ENCODE results near the gene ATP2A2. TPM values are rescaled to one million over a fixed set of nuclear protein-coding genes. Genes with fewer than 3 reads are reported as not detected.

Gene ATP2A2
- total RNA-seq, 1 experiment from 2014 or later = 174 TPM

DNA sequence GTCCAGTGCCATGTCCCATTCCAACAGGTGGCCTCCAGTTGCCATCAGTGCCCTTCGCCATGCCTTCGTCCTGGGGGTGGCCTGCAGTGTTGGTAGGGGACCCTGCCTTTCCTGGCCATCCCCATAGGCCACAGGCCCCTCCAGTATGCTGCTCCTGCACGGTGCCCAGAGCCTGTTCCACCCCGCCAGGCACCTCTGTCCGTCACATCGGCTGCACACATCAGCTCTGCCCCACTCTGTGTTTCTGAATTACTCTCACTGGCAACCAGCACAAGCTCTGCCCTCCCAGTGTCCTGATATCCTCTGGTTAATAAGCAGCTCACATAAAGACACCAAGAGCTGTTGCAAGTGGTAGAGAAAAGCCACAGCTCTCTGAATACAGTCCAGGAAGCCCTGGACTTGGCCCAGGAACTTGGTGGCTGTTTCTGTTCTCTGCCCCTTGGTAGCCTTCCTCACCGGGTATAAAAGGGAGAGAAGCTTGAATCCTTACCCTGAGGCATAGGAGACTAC lies 31.3 kb upstream of the ATP2A2 start:
- no peak for ATAC-seq
- H2AFZ ChIP-seq (ENCODE audit: low read length) = no peak overlapping the region
- no peaks in the 10 kb centered on the region for H3K9me3 ChIP-seq (ENCODE audit: low read length)
- no TSS peak for BruUV-seq (replicated peaks)
- H4K20me1 ChIP-seq (ENCODE audit: low read length) = no peaks in the 10 kb centered on the region
- TF ChIP-seq EZH2 (IDR thresholded peaks at IDR 0.05; ENCODE audit: low read length, unreplicated experiment) = no peak
- no peak for TF ChIP-seq EZH2phosphoT487 (IDR thresholded peaks at IDR 0.05; ENCODE audit: borderline replicate concordance, low read length)
- TF ChIP-seq, protein P1, sequence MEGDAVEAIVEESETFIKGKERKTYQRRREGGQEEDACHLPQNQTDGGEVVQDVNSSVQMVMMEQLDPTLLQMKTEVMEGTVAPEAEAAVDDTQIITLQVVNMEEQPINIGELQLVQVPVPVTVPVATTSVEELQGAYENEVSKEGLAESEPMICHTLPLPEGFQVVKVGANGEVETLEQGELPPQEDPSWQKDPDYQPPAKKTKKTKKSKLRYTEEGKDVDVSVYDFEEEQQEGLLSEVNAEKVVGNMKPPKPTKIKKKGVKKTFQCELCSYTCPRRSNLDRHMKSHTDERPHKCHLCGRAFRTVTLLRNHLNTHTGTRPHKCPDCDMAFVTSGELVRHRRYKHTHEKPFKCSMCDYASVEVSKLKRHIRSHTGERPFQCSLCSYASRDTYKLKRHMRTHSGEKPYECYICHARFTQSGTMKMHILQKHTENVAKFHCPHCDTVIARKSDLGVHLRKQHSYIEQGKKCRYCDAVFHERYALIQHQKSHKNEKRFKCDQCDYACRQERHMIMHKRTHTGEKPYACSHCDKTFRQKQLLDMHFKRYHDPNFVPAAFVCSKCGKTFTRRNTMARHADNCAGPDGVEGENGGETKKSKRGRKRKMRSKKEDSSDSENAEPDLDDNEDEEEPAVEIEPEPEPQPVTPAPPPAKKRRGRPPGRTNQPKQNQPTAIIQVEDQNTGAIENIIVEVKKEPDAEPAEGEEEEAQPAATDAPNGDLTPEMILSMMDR (conservative IDR thresholded peaks at IDR 0.05; ENCODE audit: low read depth, low read length) = no peak
- H3K9me2 ChIP-seq (replicated peaks; ENCODE audit: low read length) = no peaks in the 10 kb centered on the region
- H3F3A ChIP-seq (ENCODE audit: low read length, unreplicated experiment) = no peaks in the 10 kb centered on the region
- H3K27me3 ChIP-seq (ENCODE audit: low read length) = no peaks in the 10 kb centered on the region
- no peaks in the 10 kb centered on the region for H3K36me3 ChIP-seq (ENCODE audit: low read depth, low read length)
- no peak overlapping the region for H3K4me2 ChIP-seq (ENCODE audit: low read length)
- intact Hi-C loops (cut with micrococcal nuclease) = no loop called here
- H3K4me3 ChIP-seq (ENCODE audit: low read length) = no peak overlapping the region
- DNase-seq = no peak
- H3K27ac ChIP-seq (ENCODE audit: low read length) = no peak overlapping the region
- H3K4me1 ChIP-seq (ENCODE audit: insufficient read depth, low read length) = peaks cover 36% of the 10 kb centered on the region
- ChIA-PET POLR2A (ENCODE audit: unreplicated experiment) (interaction anchor here (1.1 kb wide), 1 partner anchor 31 kb away, joined by 3 read pairs; no protein-coding TSS in a partner anchor), CTCF (no interaction called here)
- no peaks in the 10 kb centered on the region for H3K79me2 ChIP-seq (ENCODE audit: low read length)
- H3K9ac ChIP-seq (ENCODE audit: low read length) = no peak overlapping the region

DNA sequence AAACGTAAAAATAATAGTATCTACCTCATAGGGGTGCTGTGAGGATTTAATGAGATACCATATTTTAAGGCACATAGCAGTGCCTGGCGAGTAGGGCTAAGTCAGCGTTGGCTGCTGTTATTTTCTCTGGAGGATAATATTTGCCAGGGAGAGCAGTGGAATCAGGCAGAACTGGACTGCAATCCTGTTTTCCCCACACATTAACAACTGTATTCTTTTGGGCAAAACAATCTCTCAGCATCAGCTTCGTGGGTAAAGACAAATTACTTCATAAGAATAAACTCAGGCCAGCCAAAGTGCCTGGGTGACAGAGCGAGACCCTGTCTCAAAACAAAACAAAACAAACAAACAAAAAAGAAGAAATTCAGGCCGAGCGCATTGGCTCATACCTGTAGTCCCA lies 29.7 kb upstream of the ATP2A2 start:
- no peaks in the 10 kb centered on the region for H4K20me1 ChIP-seq (ENCODE audit: low read length)
- BruUV-seq (replicated peaks) = no TSS peak
- CTCF ChIA-PET = no interaction called here

DNA sequence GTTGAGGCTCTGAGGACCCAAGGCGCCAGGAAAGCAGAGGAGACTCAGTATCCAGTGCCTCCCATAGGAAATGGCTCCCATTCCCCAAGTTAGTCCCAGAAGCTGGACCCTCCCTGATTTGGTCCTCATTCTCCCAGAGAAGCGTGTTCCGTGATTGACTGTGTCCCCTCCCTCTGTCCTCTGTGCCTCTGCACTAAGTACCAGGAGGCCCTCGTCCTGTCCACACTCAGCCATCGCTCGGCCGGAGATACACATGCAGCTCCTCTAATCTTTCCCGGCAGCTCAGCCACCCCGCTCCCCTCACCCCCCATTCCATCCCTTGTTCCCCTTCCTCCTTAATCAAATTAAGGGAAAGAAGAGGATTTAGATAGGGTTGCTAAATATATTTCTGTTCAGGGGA lies 28.3 kb upstream of the ATP2A2 start:
- no peaks in the 10 kb centered on the region for H3F3A ChIP-seq (ENCODE audit: low read length, unreplicated experiment)
- no peaks in the 10 kb centered on the region for H3K9me2 ChIP-seq (replicated peaks; ENCODE audit: low read length)
- intact Hi-C loops (cut with micrococcal nuclease) = no loop called here
- TF ChIP-seq EZH2phosphoT487 (IDR thresholded peaks at IDR 0.05; ENCODE audit: borderline replicate concordance, low read length) (no peak), EZH2 (IDR thresholded peaks at IDR 0.05; ENCODE audit: low read length, unreplicated experiment) (no peak)
- TF ChIP-seq, protein P1 (conservative IDR thresholded peaks at IDR 0.05; ENCODE audit: low read depth, low read length) = no peak
- DNase-seq (no peak), ATAC-seq (no peak)
- no peaks in the 10 kb centered on the region for H3K36me3 ChIP-seq (ENCODE audit: low read depth, low read length)
- peaks cover 11% of the 10 kb centered on the region for H3K4me1 ChIP-seq (ENCODE audit: insufficient read depth, low read length)
- H3K9me3 ChIP-seq (ENCODE audit: low read length) = no peaks in the 10 kb centered on the region
- no TSS peak for BruUV-seq (replicated peaks)
- H3K27me3 ChIP-seq (ENCODE audit: low read length) = no peaks in the 10 kb centered on the region
- no peak overlapping the region for H3K9ac ChIP-seq (ENCODE audit: low read length)
- no peak overlapping the region for H2AFZ ChIP-seq (ENCODE audit: low read length)
- H3K4me2 ChIP-seq (ENCODE audit: low read length) = no peak overlapping the region
- H3K4me3 ChIP-seq (ENCODE audit: low read length) = no peak overlapping the region
- ChIA-PET CTCF (interaction anchor here (0.6 kb wide), 1 partner anchor 29 kb away, joined by 3 read pairs; no protein-coding TSS in a partner anchor), POLR2A (ENCODE audit: unreplicated experiment) (interaction anchor here (0.7 kb wide), 1 partner anchor 48 kb away, joined by 4 read pairs; no protein-coding TSS in a partner anchor)
- no peak overlapping the region for H3K27ac ChIP-seq (ENCODE audit: low read length)
- H4K20me1 ChIP-seq (ENCODE audit: low read length) = no peaks in the 10 kb centered on the region
- no peaks in the 10 kb centered on the region for H3K79me2 ChIP-seq (ENCODE audit: low read length)

More for the DNA sequence above, 29.7 kb upstream of the ATP2A2 start:
- DNase-seq = no peak
- no peak for ATAC-seq
- H2AFZ ChIP-seq (ENCODE audit: low read length) = no peak overlapping the region
- H3K9ac ChIP-seq (ENCODE audit: low read length) = no peak overlapping the region
- H3K79me2 ChIP-seq (ENCODE audit: low read length) = no peaks in the 10 kb centered on the region
- POLR2A ChIA-PET (ENCODE audit: unreplicated experiment) = no interaction called here
- H3K27ac ChIP-seq (ENCODE audit: low read length) = no peak overlapping the region
- peaks cover 25% of the 10 kb centered on the region for H3K4me1 ChIP-seq (ENCODE audit: insufficient read depth, low read length)
- no peaks in the 10 kb centered on the region for H3K36me3 ChIP-seq (ENCODE audit: low read depth, low read length)
- TF ChIP-seq EZH2 (IDR thresholded peaks at IDR 0.05; ENCODE audit: low read length, unreplicated experiment) (no peak), EZH2phosphoT487 (IDR thresholded peaks at IDR 0.05; ENCODE audit: borderline replicate concordance, low read length) (no peak)
- TF ChIP-seq, protein P1 (conservative IDR thresholded peaks at IDR 0.05; ENCODE audit: low read depth, low read length) = no peak
- H3K4me2 ChIP-seq (ENCODE audit: low read length) = no peak overlapping the region
- no peaks in the 10 kb centered on the region for H3K9me2 ChIP-seq (replicated peaks; ENCODE audit: low read length)
- H3K4me3 ChIP-seq (ENCODE audit: low read length) = no peak overlapping the region
- H3K9me3 ChIP-seq (ENCODE audit: low read length) = no peaks in the 10 kb centered on the region
- no peaks in the 10 kb centered on the region for H3K27me3 ChIP-seq (ENCODE audit: low read length)
- intact Hi-C loops (cut with micrococcal nuclease) = no loop called here
- no peaks in the 10 kb centered on the region for H3F3A ChIP-seq (ENCODE audit: low read length, unreplicated experiment)
